Tibial nerve (tissue), 4 donors: ENCODE results near the gene SLC48A1. TPM values are rescaled to one million over a fixed set of nuclear protein-coding genes. Genes with fewer than 3 reads are reported as not detected.

Experiments
- DNase-seq, 2 donors: peaks; one replicate each; pipeline ENCODE4 v3.0.0-alpha.2; 2019; ENCODE audit warnings: low spot score in 2 of 2
- H3K27ac ChIP-seq, 4 donors: fragments of 200-600 bp; sonication (generic) in 3 of 4; one replicate each; pipeline ENCODE4 v1.5.1; 2017 to 2019; ENCODE audit warnings: mild to moderate bottlenecking in 1 of 4
- H3K27me3 ChIP-seq, 2 donors: fragments of 200-600 bp; sonication (generic) in 1 of 2; one replicate each; pipeline versions ENCODE4 v1.5.1 to v1.6.0; 2017 to 2019
- H3K36me3 ChIP-seq, 3 donors: fragments of 200-600 bp; sonication (generic); one replicate each; pipeline ENCODE4 v1.5.1; 2018 to 2019
- H3K4me1 ChIP-seq, 4 donors: fragments of 200-600 bp; sonication (generic) in 3 of 4; one replicate each; pipeline ENCODE4 v1.5.1; 2017 to 2019
- H3K4me3 ChIP-seq, 4 donors: fragments of 200-600 bp; sonication (generic) in 3 of 4; one replicate each; pipeline ENCODE4 v1.5.1; 2017 to 2019; ENCODE audit warnings: mild to moderate bottlenecking in 1 of 4, moderate library complexity in 1 of 4
- H3K9me3 ChIP-seq, 4 donors: fragments of 200-600 bp; sonication (generic) in 3 of 4; one replicate each; pipeline ENCODE4 v1.5.1; 2017 to 2019
- EP300 ChIP-seq, 2 donors: sonication (generic); formaldehyde crosslinking; IDR thresholded peaks; one replicate each; pipeline ENCODE4 v1.6.1; 2017; ENCODE audit warnings: antibody characterized with exemption in 2 of 2, mild to moderate bottlenecking in 1 of 2
- POLR2A ChIP-seq, 2 donors: fragments of 450-650 bp; IDR thresholded peaks; one replicate each; pipeline ENCODE4 v1.6.1; 2017; ENCODE audit warnings: antibody characterized with exemption in 2 of 2, mild to moderate bottlenecking in 2 of 2, moderate library complexity in 2 of 2
- WGBS, 2 donors: methylation state at CpG; one replicate each; pipeline ENCODE4 v1.1.5; 2018; 5-methylcytosine and 5-hydroxymethylcytosine counted together
- total RNA-seq, 4 donors: library from RNA; depleted of rRNA; stranded (reverse); fragments of >200 nt; gene quantifications; one replicate each; pipeline ENCODE4 v1.1.0, GENCODE V29; 2016
- TF ChIP-seq, protein P1 (sequence below), 5 experiments: fragments of 200-600 bp in 3 of 5; fragments of 450-650 bp in 2 of 5; sonication (generic) in 3 of 5; IDR thresholded peaks; one replicate each; pipeline ENCODE4 v1.5.1; 2016 to 2019; ENCODE audit warnings: antibody characterized with exemption in 5 of 5, mild to moderate bottlenecking in 3 of 5, moderate library complexity in 2 of 5

Gene SLC48A1
- total RNA-seq, 4 donors from 2014 or later: 24.6 to 37.9 (median 33.8) TPM

DNA sequence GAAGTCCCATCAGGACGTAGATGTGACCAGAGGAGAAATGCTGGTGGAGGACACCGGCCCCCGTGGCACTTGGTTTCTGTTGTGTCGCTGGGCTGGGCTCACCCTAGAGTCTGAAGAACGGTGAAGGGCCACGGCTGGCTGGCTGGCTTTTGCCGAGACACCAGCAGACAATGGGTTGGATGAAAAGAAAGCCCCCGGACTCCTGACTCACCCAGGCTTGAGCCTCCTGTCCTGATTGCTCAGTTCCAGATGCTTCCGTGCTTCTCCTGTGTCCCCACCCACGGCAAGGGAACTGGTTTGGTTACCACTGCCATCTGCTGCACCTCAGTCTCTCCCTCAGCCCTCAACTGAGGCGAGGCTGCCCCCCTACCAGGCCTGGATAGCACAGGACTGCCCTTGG is 37.4 kb upstream of the SLC48A1 start:
- no peak for DNase-seq
- TF ChIP-seq EP300 (IDR thresholded peaks at IDR 0.05): no peak
- TF ChIP-seq, protein P1, sequence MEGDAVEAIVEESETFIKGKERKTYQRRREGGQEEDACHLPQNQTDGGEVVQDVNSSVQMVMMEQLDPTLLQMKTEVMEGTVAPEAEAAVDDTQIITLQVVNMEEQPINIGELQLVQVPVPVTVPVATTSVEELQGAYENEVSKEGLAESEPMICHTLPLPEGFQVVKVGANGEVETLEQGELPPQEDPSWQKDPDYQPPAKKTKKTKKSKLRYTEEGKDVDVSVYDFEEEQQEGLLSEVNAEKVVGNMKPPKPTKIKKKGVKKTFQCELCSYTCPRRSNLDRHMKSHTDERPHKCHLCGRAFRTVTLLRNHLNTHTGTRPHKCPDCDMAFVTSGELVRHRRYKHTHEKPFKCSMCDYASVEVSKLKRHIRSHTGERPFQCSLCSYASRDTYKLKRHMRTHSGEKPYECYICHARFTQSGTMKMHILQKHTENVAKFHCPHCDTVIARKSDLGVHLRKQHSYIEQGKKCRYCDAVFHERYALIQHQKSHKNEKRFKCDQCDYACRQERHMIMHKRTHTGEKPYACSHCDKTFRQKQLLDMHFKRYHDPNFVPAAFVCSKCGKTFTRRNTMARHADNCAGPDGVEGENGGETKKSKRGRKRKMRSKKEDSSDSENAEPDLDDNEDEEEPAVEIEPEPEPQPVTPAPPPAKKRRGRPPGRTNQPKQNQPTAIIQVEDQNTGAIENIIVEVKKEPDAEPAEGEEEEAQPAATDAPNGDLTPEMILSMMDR (IDR thresholded peaks at IDR 0.05): no peak
- TF ChIP-seq POLR2A (IDR thresholded peaks at IDR 0.05): no peak
- Histone ChIP-seq H3K36me3 (no peaks in the 10 kb centered on the region), H3K4me1 (peaks cover 11 to 79% (median 42%) of the 10 kb centered on the region in 4 donors), H3K27me3 (no peaks in the 10 kb centered on the region), H3K4me3 (no peak overlapping the region), H3K9me3 (no peaks in the 10 kb centered on the region), H3K27ac (peak overlapping the region; percentile 52 to 90 (median 79))
- 94 to 95% methylated on average over 10 of the region's 11 CpGs for WGBS, 2 donors

DNA sequence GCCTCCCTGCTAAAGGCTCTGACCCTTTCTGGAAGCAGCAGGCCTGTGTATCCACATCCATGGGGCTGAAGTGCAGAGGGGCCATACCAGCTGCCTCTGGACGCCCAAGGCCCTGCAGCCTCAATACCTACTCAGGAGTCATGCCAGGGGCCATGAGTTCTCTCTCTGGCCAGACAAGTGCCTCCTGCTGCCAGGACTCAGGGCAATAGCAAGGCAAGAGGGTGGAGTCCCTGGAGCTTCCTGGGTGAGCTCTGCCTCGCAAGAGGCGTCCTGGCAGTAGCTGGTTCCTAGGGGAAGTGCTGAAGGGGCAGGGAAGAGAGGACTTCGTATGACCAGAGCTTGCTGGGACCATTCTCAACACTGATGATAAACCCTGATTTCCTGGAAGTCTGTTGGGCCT is 36.8 kb upstream of the SLC48A1 start:
- TF ChIP-seq EP300 (IDR thresholded peaks at IDR 0.05) (no peak), POLR2A (IDR thresholded peaks at IDR 0.05) (no peak)
- TF ChIP-seq, protein P1 (IDR thresholded peaks at IDR 0.05): no peak
- Histone ChIP-seq H3K36me3 (no peaks in the 10 kb centered on the region), H3K4me3 (no peak overlapping the region), H3K27ac (peak overlapping the region; percentile 52 to 90 (median 79)), H3K4me1 (peaks cover 11 to 80% (median 48%) of the 10 kb centered on the region in 4 donors), H3K27me3 (no peaks in the 10 kb centered on the region), H3K9me3 (no peaks in the 10 kb centered on the region)
- 73 to 95% methylated on average over 3 to 4 of the region's 4 CpGs for WGBS, 2 donors
- DNase-seq: no peak

DNA sequence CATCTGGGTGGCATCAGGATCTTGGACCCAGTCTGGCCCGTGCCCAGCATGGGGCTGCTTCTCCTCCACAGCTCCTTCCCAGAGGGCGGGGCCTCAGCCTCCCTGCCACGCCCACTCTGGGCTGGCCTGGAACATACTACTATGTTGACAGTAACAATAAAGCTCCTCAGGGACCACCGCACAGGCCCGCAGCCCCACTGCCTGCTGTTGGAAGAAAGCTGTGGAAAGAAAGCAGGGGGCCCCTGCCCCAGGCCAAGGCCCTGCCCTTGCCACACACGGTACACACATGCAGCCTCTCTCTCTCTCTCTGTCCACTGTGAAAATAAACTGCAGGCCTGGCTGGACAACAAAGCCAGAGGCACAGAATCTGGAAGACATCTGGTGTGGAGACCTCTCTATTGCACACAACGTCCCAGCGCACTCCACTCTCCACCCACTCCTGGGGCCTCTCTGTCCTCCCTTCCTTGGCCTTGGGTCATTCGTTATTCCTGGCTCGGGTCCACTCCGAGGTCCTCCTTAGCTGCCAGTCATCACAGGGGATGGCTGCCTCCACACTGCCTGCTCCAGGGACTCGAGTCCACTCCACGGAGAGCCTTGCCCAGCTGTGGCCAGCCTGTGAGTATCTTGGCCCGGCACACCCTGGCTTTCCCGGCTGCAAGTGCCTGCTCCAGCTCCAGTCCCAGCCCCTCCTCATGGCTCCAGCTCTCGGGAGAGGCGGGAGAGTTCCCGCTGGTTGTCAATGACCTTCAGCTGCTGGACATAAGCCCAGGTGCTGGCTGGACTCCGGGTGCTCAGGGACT is 36.0 kb upstream of the SLC48A1 start:
- peak in 1 of 2 donors; percentile 68 for TF ChIP-seq EP300 (IDR thresholded peaks at IDR 0.05)
- TF ChIP-seq, protein P1 (IDR thresholded peaks at IDR 0.05): no peak
- DNase-seq: peak; percentile 79 to 82
- peaks cover 11 to 84% (median 55%) of the 10 kb centered on the region in 4 donors for H3K4me1 ChIP-seq
- peak overlapping the region; percentile 52 to 90 (median 79) for H3K27ac ChIP-seq
- 14 to 16% methylated on average over 14 of the region's 19 CpGs for WGBS, 2 donors
- H3K4me3 ChIP-seq: peak overlapping the region in 1 of 4 donors; percentile 6
- H3K36me3 ChIP-seq: no peaks in the 10 kb centered on the region
- H3K27me3 ChIP-seq: no peaks in the 10 kb centered on the region
- no peaks in the 10 kb centered on the region for H3K9me3 ChIP-seq

DNA sequence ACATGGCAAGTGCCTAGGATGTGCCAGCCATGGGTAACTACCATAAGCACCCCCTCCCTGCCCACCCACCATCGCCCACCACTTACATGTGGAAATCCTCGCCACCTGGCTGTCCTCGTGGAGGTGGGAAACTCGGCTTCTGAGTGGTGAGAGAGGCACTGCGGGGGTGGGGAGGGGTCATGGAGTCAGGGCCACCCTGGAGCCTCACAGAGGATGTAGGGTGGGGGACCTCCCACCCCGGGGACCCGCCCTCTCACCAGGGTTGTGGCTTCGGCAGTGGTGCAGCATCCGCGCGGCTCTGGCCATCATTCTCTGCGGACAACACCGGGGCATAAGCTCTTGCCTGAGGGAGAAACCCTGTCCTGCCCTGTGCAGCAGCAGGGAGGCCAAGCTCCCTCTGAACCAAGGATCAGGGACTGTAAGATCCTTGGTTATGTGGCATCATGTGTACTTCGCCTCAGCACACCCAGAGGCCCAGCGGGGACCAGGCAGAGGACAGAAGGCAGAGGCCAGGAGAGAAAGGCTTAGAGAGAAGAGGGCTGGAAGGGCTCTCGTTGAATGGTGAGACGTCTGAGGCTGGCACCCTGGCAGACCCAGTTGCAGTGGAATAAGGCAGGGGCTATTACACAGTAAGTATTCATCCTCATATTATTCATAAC is 35.0 kb upstream of the SLC48A1 start:
- WGBS, 2 donors: 73 to 84% methylated on average over 12 to 17 of the region's 17 CpGs
- Histone ChIP-seq H3K4me1 (peaks cover 11 to 83% (median 55%) of the 10 kb centered on the region in 4 donors), H3K4me3 (no peak overlapping the region), H3K9me3 (no peaks in the 10 kb centered on the region), H3K27me3 (no peaks in the 10 kb centered on the region), H3K27ac (peak overlapping the region; percentile 52 to 90 (median 79)), H3K36me3 (no peaks in the 10 kb centered on the region)
- DNase-seq: no peak
- no peak for TF ChIP-seq EP300 (IDR thresholded peaks at IDR 0.05)
- TF ChIP-seq, protein P1 (IDR thresholded peaks at IDR 0.05): no peak
- TF ChIP-seq POLR2A (IDR thresholded peaks at IDR 0.05): no peak

DNA sequence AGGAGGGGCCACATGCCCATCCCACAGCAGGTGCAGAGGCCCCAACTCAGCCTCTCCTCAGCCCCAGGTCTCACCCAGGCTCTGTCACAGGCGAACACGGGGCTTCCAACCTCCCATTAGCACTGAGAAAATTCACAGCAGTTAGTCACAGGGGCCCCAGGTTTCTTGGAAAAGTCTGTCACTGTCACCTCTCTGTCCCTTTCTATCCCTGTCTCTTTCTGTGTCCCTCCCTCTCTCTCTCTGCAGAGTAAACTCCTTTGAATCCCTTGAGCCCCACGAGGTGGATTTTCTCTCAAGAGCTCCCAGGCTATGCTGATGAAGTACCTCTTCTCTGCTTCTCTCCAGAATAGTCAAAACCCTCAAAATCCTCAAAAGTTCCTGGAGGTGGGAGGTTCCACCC is 33.7 kb upstream of the SLC48A1 start:
- Histone ChIP-seq H3K9me3 (no peaks in the 10 kb centered on the region), H3K4me1 (peaks cover 11 to 76% (median 55%) of the 10 kb centered on the region in 4 donors), H3K27me3 (no peaks in the 10 kb centered on the region), H3K27ac (peak overlapping the region in 3 of 4 donors; percentile 71 to 90 (median 86)), H3K4me3 (no peak overlapping the region), H3K36me3 (no peaks in the 10 kb centered on the region)
- WGBS, 2 donors: 89 to 92% methylated on average over 3 of the region's 3 CpGs
- DNase-seq: no peak
- no peak for TF ChIP-seq POLR2A (IDR thresholded peaks at IDR 0.05)
- TF ChIP-seq EP300 (IDR thresholded peaks at IDR 0.05): no peak
- TF ChIP-seq, protein P1 (IDR thresholded peaks at IDR 0.05): no peak
